Stimulated activated CD8-positive, alpha-beta memory T cell treated with anti-CD3 and anti-CD28 coated beads, Interleukin-15, amount 100 ng/mL, for 48 hours (primary cell): Measurements from ENCODE around the gene HOXB13.

ENCODE experiments used
- DNase-seq, 2 donors: peaks; one replicate each; pipeline ENCODE4 v3.0.0-alpha.2; 2020; ENCODE audit warnings: low read depth in 2 of 2

HOXB13 gene

GRCh38 chr17:48748718-48749566 is 20.4 kb upstream of the HOXB13 start:
- no peak for DNase-seq

- DNase-seq: no peak
Observed at GRCh38 chr17:48747445-48748363, 19.2 kb upstream of the HOXB13 start.

- DNase-seq: no peak
Observed at GRCh38 chr17:48746916-48747444, 18.4 kb upstream of the HOXB13 start.

GRCh38 chr17:48745381-48746275 is 17.1 kb upstream of the HOXB13 start:
- no peak for DNase-seq

- no peak for DNase-seq
Observed at GRCh38 chr17:48740537-48740936, 12.0 kb upstream of the HOXB13 start.

- no peak for DNase-seq
Observed at GRCh38 chr17:48738803-48739526, 10.4 kb upstream of the HOXB13 start.

GRCh38 chr17:48738424-48738802 is 9.9 kb upstream of the HOXB13 start:
- no peak for DNase-seq

- no peak for DNase-seq
Observed at GRCh38 chr17:48737330-48738043, 8.9 kb upstream of the HOXB13 start.

GRCh38 chr17:48735062-48735351 is 6.5 kb upstream of the HOXB13 start:
- DNase-seq: no peak

GRCh38 chr17:48734333-48735061 is 5.9 kb upstream of the HOXB13 start:
- DNase-seq: no peak

GRCh38 chr17:48733632-48734328 is 5.2 kb upstream of the HOXB13 start:
- no peak for DNase-seq

- no peak for DNase-seq
Observed at GRCh38 chr17:48732688-48733629, 4.4 kb upstream of the HOXB13 start.

GRCh38 chr17:48731355-48731754 is 2.8 kb upstream of the HOXB13 start:
- DNase-seq: no peak

GRCh38 chr17:48730240-48730550 is 1.6 kb upstream of the HOXB13 start:
- DNase-seq: no peak

GRCh38 chr17:48729335-48730239 is 1.0 kb upstream of the HOXB13 start:
- no peak for DNase-seq

GRCh38 chr17:48727415-48728175 is 955 bp downstream of the HOXB13 start:
- no peak for DNase-seq
